Liver (tissue), 9 donors: ENCODE results near the gene ZNF267. TPM values are rescaled to one million over a fixed set of nuclear protein-coding genes. Genes with fewer than 3 reads are reported as not detected.

Experiments used
- DNase-seq: peaks from one replicate; pipeline ENCODE4 v3.0.0-alpha.2; 2017; ENCODE audit warnings: low spot score
- H3K27ac ChIP-seq, 2 donors: one replicate each; pipeline ENCODE4 v1.7.0; 2013; ENCODE audit warnings: inconsistent platforms in 2 of 2, low read length in 2 of 2, control low read depth in 1 of 2, low read depth in 1 of 2, mild to moderate bottlenecking in 1 of 2
- H3K27me3 ChIP-seq, 4 donors: one replicate each; pipeline versions ENCODE4 v1.6.1 to v1.7.0; 2013; ENCODE audit warnings: low read length in 3 of 4, inconsistent platforms in 1 of 4, mild to moderate bottlenecking in 1 of 4, moderate library complexity in 1 of 4; ENCODE audit not compliant: control insufficient read depth in 4 of 4, insufficient read depth in 4 of 4
- H3K36me3 ChIP-seq, 4 donors: one replicate each; pipeline versions ENCODE4 v1.6.1 to v1.7.0; 2013; ENCODE audit warnings: low read length in 3 of 4, mild to moderate bottlenecking in 3 of 4, low read depth in 1 of 4, moderate library complexity in 1 of 4; ENCODE audit not compliant: control insufficient read depth in 4 of 4, insufficient read depth in 3 of 4
- H3K4me1 ChIP-seq, 4 donors: one replicate each; pipeline versions ENCODE4 v1.6.1 to v1.7.0; 2013; ENCODE audit warnings: low read length in 3 of 4, mild to moderate bottlenecking in 3 of 4, moderate library complexity in 1 of 4; ENCODE audit not compliant: control insufficient read depth in 4 of 4, insufficient read depth in 4 of 4
- H3K4me3 ChIP-seq, 3 donors: one replicate each; pipeline versions ENCODE4 v1.6.1 to v1.7.0; 2013; ENCODE audit warnings: low read length in 3 of 3, control low read depth in 1 of 3, low read depth in 1 of 3, mild to moderate bottlenecking in 1 of 3
- H3K9ac ChIP-seq, 2 donors: one replicate each; pipeline ENCODE4 v1.7.0; 2013; ENCODE audit warnings: low read length in 2 of 2, mild to moderate bottlenecking in 2 of 2, moderate library complexity in 2 of 2, control low read depth in 1 of 2, low read depth in 1 of 2
- H3K9me3 ChIP-seq, 4 donors: one replicate each; pipeline versions ENCODE4 v1.6.1 to v1.7.0; 2013; ENCODE audit warnings: low read length in 3 of 4; ENCODE audit not compliant: control insufficient read depth in 4 of 4
- EGR1 ChIP-seq, 2 donors: IDR thresholded peaks; 2 replicates each; pipeline ENCODE4 v1.6.1; 2016 to 2018; ENCODE audit warnings: antibody characterized with exemption in 2 of 2, low read depth in 2 of 2
- FOXA1 ChIP-seq: IDR thresholded peaks from 2 replicates; pipeline ENCODE4 v1.6.1; 2016; ENCODE audit warnings: antibody characterized with exemption
- FOXA2 ChIP-seq: IDR thresholded peaks from 2 replicates; pipeline ENCODE4 v1.6.1; 2016; ENCODE audit warnings: antibody characterized with exemption
- GABPA ChIP-seq, 2 donors: IDR thresholded peaks in 1 of 2; conservative IDR thresholded peaks in 1 of 2; 2 replicates each; pipeline ENCODE4 v1.6.1; 2016; ENCODE audit warnings: antibody characterized with exemption in 2 of 2, mild to moderate bottlenecking in 1 of 2, moderate library complexity in 1 of 2
- HNF4A ChIP-seq, 2 donors: conservative IDR thresholded peaks; 2 replicates each; pipeline ENCODE4 v1.6.1; 2016; ENCODE audit warnings: antibody characterized with exemption in 2 of 2, mild to moderate bottlenecking in 2 of 2
- HNF4G ChIP-seq: IDR thresholded peaks from 2 replicates; pipeline ENCODE4 v1.6.1; 2016; ENCODE audit warnings: antibody characterized with exemption
- JUND ChIP-seq, 2 donors: IDR thresholded peaks; 2 replicates each; pipeline ENCODE4 v1.6.1; 2016; ENCODE audit warnings: antibody characterized with exemption in 2 of 2
- NR2F2 ChIP-seq: IDR thresholded peaks from 2 replicates; pipeline ENCODE4 v1.6.1; 2016; ENCODE audit warnings: antibody characterized with exemption
- RAD21 ChIP-seq, 2 donors: IDR thresholded peaks; 2 replicates each; pipeline ENCODE4 v1.6.1; 2016; ENCODE audit warnings: antibody characterized with exemption in 2 of 2, mild to moderate bottlenecking in 2 of 2
- RXRA ChIP-seq, 2 donors: IDR thresholded peaks; 2 replicates each; pipeline ENCODE4 v1.6.1; 2017 to 2018; ENCODE audit warnings: antibody characterized with exemption in 2 of 2, mild to moderate bottlenecking in 1 of 2
- SP1 ChIP-seq: IDR thresholded peaks from 2 replicates; pipeline ENCODE4 v1.6.1; 2018; ENCODE audit warnings: antibody characterized with exemption, mild to moderate bottlenecking
- TAF1 ChIP-seq: conservative IDR thresholded peaks from 2 replicates; pipeline ENCODE4 v1.6.1; 2016; ENCODE audit warnings: antibody characterized with exemption, mild to moderate bottlenecking
- YY1 ChIP-seq: IDR thresholded peaks from 2 replicates; pipeline ENCODE4 v1.6.1; 2016; ENCODE audit warnings: antibody characterized with exemption, mild to moderate bottlenecking
- WGBS: extraction: QIAGEN DNeasy Blood & Tissue Kit; methylation state at CpG from one replicate; pipeline ENCODE4 v1.1.7; 2013; 5-methylcytosine and 5-hydroxymethylcytosine counted together
- polyA plus RNA-seq, 2 donors: library from polyadenylated mRNA; stranded (reverse) in 1 of 2; unstranded in 1 of 2; fragments of 200-250 nt in 1 of 2; fragments of >200 nt in 1 of 2; fragmentation: Nextera tagmentation in 1 of 2; extraction: Ambion mirVana in 1 of 2; gene quantifications; one replicate each; pipeline versions ENCODE4 v1.2.1 to v1.2.3, GENCODE V29; 2013 to 2015
- total RNA-seq, 2 donors: library from RNA; depleted of rRNA; stranded (reverse); fragments of >200 nt; gene quantifications; one replicate each; pipeline ENCODE4 v1.2.3, GENCODE V29; 2014
- TF ChIP-seq, protein P1 (sequence below): IDR thresholded peaks from 2 replicates; pipeline ENCODE4 v1.6.1; 2016; ENCODE audit warnings: antibody characterized with exemption
- TF ChIP-seq, protein P2 (sequence below): IDR thresholded peaks from 2 replicates; pipeline ENCODE4 v1.6.1; 2016; ENCODE audit warnings: antibody characterized with exemption
- TF ChIP-seq, protein P3 (sequence below): IDR thresholded peaks from 2 replicates; pipeline ENCODE4 v1.6.1; 2016; ENCODE audit warnings: antibody characterized with exemption, mild to moderate bottlenecking
- TF ChIP-seq, protein P4 (sequence below): IDR thresholded peaks from 2 replicates; pipeline ENCODE4 v1.6.1; 2016; ENCODE audit warnings: antibody characterized with exemption
- donor health status: healthy.
- donor health status: healthy.
- donor health status: healthy.
- donor health status: healthy.
- donor health status: healthy.

The ZNF267 gene
- total RNA-seq (1 to 10 TPM; 4.9 to 9.0 TPM), polyA plus RNA-seq (1 to 10 TPM; 1.9 to 2.4 TPM)

DNA sequence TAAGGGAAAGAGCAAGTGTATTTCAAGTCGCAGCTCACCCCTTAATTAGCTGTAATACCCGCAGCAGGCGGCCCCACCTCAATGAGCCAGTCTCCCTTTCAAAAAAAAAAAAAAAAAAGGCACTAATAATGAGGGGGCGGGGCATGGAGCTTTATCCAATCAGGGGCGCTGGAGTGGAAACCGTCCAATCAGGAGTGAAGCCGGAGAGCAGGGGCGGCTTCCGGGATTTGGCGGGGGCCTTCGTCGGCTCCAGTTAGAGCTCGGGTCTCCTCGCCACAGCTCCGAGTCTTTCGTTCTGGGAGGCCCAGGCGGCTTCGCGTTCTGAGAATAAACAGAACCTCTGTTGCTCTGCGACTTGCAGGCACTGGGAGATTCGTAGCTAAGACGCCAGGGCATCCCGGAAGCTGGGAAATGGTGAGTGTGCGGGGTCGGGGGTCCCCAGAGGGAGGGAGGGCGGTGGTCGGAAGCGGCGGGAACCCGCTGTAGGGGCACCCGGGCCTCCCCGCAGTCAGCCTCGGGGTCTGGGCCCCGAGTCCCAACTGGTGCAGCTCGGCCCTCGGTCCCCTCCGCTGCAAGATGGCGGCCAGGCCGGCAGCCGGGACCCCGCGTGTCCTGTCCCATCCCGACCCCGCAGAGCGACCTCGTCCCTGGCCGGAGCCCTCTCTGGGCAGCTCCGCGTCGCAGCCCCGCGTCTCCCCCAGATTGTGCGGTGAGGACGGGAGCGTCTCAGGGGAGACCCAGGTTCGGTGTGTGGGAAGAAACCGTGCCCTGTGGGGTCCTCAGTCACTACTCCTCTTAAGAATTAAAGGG is at the start of gene ZNF267:
Gene ZNF267 (plus strand): TSS at position 252 of the 810 bp plus-strand sequence. CDS start 160 bp downstream, at position 412.
- Histone ChIP-seq H3K4me1 (peaks cover 0 to 16% (median 5%) of the 10 kb centered on the region in 4 donors), H3K36me3 (peaks cover 0 to 4% (median 2%) of the 10 kb centered on the region in 4 donors), H3K27me3 (no peaks in the 10 kb centered on the region), H3K4me3 (peak within 1 kb of the TSS; percentile 87 to 98 (median 90)), H3K27ac (peak within 1 kb of the TSS; percentile 85 to 92), H3K9ac (peak within 1 kb of the TSS; percentile 84 to 91), H3K9me3 (no peaks in the 10 kb centered on the region)
- DNase-seq = peak; percentile 91
- TF ChIP-seq EGR1 (IDR thresholded peaks at IDR 0.05; ENCODE audit: low read depth in 2 of 2) (peak; percentile 43 to 50), RAD21 (IDR thresholded peaks at IDR 0.05) (no peak), JUND (IDR thresholded peaks at IDR 0.05) (no peak), HNF4G (no peak), SP1 (peak; percentile 80), TAF1 (no peak), GABPA (IDR thresholded peaks at IDR 0.05 in 1 of 2, conservative IDR thresholded peaks at IDR 0.05 in 1 of 2) (peak; percentile 37 to 75), YY1 (peak; percentile 76), HNF4A (conservative IDR thresholded peaks at IDR 0.05) (no peak)
- TF ChIP-seq, protein P1, sequence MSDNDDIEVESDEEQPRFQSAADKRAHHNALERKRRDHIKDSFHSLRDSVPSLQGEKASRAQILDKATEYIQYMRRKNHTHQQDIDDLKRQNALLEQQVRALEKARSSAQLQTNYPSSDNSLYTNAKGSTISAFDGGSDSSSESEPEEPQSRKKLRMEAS = no peak
- TF ChIP-seq, protein P2, sequence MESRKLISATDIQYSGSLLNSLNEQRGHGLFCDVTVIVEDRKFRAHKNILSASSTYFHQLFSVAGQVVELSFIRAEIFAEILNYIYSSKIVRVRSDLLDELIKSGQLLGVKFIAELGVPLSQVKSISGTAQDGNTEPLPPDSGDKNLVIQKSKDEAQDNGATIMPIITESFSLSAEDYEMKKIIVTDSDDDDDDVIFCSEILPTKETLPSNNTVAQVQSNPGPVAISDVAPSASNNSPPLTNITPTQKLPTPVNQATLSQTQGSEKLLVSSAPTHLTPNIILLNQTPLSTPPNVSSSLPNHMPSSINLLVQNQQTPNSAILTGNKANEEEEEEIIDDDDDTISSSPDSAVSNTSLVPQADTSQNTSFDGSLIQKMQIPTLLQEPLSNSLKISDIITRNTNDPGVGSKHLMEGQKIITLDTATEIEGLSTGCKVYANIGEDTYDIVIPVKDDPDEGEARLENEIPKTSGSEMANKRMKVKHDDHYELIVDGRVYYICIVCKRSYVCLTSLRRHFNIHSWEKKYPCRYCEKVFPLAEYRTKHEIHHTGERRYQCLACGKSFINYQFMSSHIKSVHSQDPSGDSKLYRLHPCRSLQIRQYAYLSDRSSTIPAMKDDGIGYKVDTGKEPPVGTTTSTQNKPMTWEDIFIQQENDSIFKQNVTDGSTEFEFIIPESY = no peak
- TF ChIP-seq, protein P3, sequence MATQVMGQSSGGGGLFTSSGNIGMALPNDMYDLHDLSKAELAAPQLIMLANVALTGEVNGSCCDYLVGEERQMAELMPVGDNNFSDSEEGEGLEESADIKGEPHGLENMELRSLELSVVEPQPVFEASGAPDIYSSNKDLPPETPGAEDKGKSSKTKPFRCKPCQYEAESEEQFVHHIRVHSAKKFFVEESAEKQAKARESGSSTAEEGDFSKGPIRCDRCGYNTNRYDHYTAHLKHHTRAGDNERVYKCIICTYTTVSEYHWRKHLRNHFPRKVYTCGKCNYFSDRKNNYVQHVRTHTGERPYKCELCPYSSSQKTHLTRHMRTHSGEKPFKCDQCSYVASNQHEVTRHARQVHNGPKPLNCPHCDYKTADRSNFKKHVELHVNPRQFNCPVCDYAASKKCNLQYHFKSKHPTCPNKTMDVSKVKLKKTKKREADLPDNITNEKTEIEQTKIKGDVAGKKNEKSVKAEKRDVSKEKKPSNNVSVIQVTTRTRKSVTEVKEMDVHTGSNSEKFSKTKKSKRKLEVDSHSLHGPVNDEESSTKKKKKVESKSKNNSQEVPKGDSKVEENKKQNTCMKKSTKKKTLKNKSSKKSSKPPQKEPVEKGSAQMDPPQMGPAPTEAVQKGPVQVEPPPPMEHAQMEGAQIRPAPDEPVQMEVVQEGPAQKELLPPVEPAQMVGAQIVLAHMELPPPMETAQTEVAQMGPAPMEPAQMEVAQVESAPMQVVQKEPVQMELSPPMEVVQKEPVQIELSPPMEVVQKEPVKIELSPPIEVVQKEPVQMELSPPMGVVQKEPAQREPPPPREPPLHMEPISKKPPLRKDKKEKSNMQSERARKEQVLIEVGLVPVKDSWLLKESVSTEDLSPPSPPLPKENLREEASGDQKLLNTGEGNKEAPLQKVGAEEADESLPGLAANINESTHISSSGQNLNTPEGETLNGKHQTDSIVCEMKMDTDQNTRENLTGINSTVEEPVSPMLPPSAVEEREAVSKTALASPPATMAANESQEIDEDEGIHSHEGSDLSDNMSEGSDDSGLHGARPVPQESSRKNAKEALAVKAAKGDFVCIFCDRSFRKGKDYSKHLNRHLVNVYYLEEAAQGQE = peak; percentile 17
- WGBS = under 1% methylated on average over 57 of the region's 57 CpGs

DNA sequence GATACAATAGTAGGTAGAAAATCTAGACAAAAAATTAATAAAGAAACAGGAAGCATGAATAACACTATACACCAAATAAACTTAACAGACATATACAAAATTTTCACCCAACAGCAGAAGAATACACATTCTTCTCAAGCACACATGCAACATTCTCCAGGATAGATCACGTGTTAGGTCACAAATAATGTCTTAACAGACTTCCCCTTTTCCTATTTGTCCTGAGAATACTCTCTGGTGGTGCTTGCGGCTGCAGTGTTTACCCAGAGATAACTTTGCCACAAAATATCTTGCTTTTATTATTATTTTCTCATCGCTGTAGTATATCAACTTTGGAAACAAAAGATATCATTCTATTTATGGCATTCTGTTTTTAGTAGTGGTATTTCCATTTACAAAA is 40.6 kb upstream of the ZNF267 start:
- WGBS = 47% methylated on average over 3 of the region's 3 CpGs
- Histone ChIP-seq H3K27me3 (no peaks in the 10 kb centered on the region), H3K4me3 (no peak overlapping the region), H3K36me3 (no peaks in the 10 kb centered on the region), H3K27ac (no peak overlapping the region), H3K9me3 (peaks cover 0 to 6% (median under 1%) of the 10 kb centered on the region in 4 donors), H3K4me1 (no peaks in the 10 kb centered on the region), H3K9ac (no peak overlapping the region)
- DNase-seq = no peak
- TF ChIP-seq FOXA2 (no peak), RAD21 (IDR thresholded peaks at IDR 0.05) (no peak), GABPA (IDR thresholded peaks at IDR 0.05 in 1 of 2, conservative IDR thresholded peaks at IDR 0.05 in 1 of 2) (no peak), SP1 (no peak), HNF4A (conservative IDR thresholded peaks at IDR 0.05) (no peak), NR2F2 (no peak), TAF1 (no peak), HNF4G (no peak), RXRA (IDR thresholded peaks at IDR 0.05) (no peak), FOXA1 (no peak), JUND (IDR thresholded peaks at IDR 0.05) (no peak), EGR1 (IDR thresholded peaks at IDR 0.05; ENCODE audit: low read depth in 2 of 2) (no peak), YY1 (no peak)
- TF ChIP-seq, protein P1 = no peak
- TF ChIP-seq, protein P2 = no peak
- TF ChIP-seq, protein P3 = no peak
- TF ChIP-seq, protein P4, sequence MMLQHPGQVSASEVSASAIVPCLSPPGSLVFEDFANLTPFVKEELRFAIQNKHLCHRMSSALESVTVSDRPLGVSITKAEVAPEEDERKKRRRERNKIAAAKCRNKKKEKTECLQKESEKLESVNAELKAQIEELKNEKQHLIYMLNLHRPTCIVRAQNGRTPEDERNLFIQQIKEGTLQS = no peak
